A673 (cell line): ENCODE results near the gene FAM171A2.
"Not testable (repeated sequence)": the region's sequence is repeated elsewhere in the genome, so short reads cannot be mapped to it uniquely, and the experiment has no call there.

Experiments
- CTCF ChIP-seq: fragments of 300-800, 200-600 bp; sonication (generic); conservative IDR thresholded peaks from 2 replicates; pipeline ENCODE4 v1.5.1; 2017; ENCODE audit warnings: low read depth, mild to moderate bottlenecking, antibody characterized with exemption, low read length, moderate library complexity, mixed read lengths
- EZH2 ChIP-seq: fragments of 200-600 bp; sonication (generic); IDR thresholded peaks from 2 replicates; pipeline ENCODE4 v1.6.1; 2017; ENCODE audit warnings: borderline replicate concordance, low read depth, mild to moderate bottlenecking, mixed read lengths, antibody characterized with exemption, low read length; ENCODE audit not compliant: poor library complexity, severe bottlenecking

- not testable (repeated sequence) for TF ChIP-seq CTCF, EZH2
Measured at GRCh38 chr17:44369414-44370023, 5.9 kb upstream of the FAM171A2 start.
